IPS-18a (cell line): ENCODE results near the gene C14orf132.

Experiments used
- H3K27ac ChIP-seq: one replicate; pipeline ENCODE4 v1.5.1; 2013; ENCODE audit warnings: low read length
- H3K27me3 ChIP-seq: one replicate; pipeline ENCODE4 v1.6.1; 2013; ENCODE audit warnings: mild to moderate bottlenecking, low read length; ENCODE audit not compliant: control insufficient read depth, insufficient read depth
- H3K36me3 ChIP-seq: one replicate; pipeline ENCODE4 v1.6.1; 2013; ENCODE audit warnings: low read depth, low read length; ENCODE audit not compliant: control insufficient read depth
- H3K4me1 ChIP-seq: one replicate; pipeline ENCODE4 v1.6.1; 2013; ENCODE audit warnings: low read depth, low read length; ENCODE audit not compliant: control insufficient read depth
- H3K4me3 ChIP-seq: one replicate; pipeline ENCODE4 v1.5.1; 2013; ENCODE audit warnings: low read length
- H3K9ac ChIP-seq: one replicate; pipeline ENCODE4 v1.6.1; 2013; ENCODE audit warnings: mild to moderate bottlenecking, low read length, moderate library complexity
- H3K9me3 ChIP-seq: one replicate; pipeline ENCODE4 v1.6.1; 2013; ENCODE audit warnings: low read depth, low read length; ENCODE audit not compliant: control insufficient read depth

The C14orf132 gene

DNA sequence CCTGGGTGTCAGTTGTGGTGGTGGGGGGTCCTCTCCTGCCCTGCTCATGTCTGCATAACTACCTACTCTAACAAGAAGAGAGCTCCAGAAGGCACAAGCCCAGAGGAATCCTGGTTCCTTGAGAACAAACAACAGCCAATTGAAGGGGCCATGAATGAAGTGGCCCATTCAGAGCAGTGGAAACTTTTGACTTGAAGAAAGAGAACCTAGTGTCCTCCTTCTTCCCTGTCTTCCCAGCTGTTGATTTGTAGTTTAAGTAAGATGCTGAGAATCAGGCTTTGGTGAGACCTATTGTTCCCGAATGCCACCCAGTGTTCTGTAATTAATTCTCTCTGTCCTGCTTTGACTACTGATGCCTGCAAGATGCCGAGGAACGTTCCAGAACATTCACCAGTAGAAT lies 79.2 kb downstream of the C14orf132 start:
- H3K4me1 ChIP-seq: no peaks in the 10 kb centered on the region

DNA sequence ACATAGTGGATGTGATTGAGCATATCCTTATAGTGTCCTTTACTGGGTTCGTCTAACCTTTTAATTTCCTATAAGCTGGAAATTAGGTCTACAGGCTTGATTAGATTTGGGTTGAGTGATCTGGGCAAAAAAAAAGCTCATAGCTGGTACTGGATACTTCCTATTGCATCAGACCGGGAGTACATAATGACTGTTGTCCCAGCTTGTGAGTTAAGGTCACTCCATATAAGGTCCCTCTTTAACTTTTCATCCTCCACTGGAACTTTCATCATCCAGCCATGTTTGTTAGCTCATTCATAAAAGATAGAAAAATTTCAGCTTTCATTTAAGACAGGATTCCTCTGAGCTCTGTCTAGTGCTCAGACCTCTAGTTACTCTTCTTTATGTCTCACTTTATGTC lies 80.8 kb downstream of the C14orf132 start:
- no peak overlapping the region for H3K4me3 ChIP-seq
- H3K27ac ChIP-seq: no peak overlapping the region

More for the DNA sequence above, 79.2 kb downstream of the C14orf132 start:
- Histone ChIP-seq H3K27me3 (no peaks in the 10 kb centered on the region), H3K9ac (no peak overlapping the region), H3K4me3 (no peak overlapping the region), H3K36me3 (no peaks in the 10 kb centered on the region), H3K9me3 (peaks cover 11% of the 10 kb centered on the region), H3K27ac (no peak overlapping the region)

GRCh38 chr14:96120392-96120791 lies 81.2 kb downstream of the C14orf132 start:
- H3K27me3 ChIP-seq: no peaks in the 10 kb centered on the region
- no peaks in the 10 kb centered on the region for H3K36me3 ChIP-seq
- no peaks in the 10 kb centered on the region for H3K9me3 ChIP-seq
- H3K4me3 ChIP-seq: no peak overlapping the region
- H3K9ac ChIP-seq: no peak overlapping the region
- H3K27ac ChIP-seq: no peak overlapping the region
- no peaks in the 10 kb centered on the region for H3K4me1 ChIP-seq

More for the DNA sequence above, 80.8 kb downstream of the C14orf132 start:
- no peaks in the 10 kb centered on the region for H3K4me1 ChIP-seq
- no peak overlapping the region for H3K9ac ChIP-seq
- H3K9me3 ChIP-seq: no peaks in the 10 kb centered on the region
- no peaks in the 10 kb centered on the region for H3K36me3 ChIP-seq
- no peaks in the 10 kb centered on the region for H3K27me3 ChIP-seq

- Histone ChIP-seq H3K36me3 (no peaks in the 10 kb centered on the region), H3K4me1 (no peaks in the 10 kb centered on the region), H3K9ac (no peak overlapping the region), H3K4me3 (no peak overlapping the region), H3K27me3 (no peaks in the 10 kb centered on the region), H3K27ac (no peak overlapping the region), H3K9me3 (no peaks in the 10 kb centered on the region)
Observed at GRCh38 chr14:96120941-96121340, 81.8 kb downstream of the C14orf132 start.

DNA sequence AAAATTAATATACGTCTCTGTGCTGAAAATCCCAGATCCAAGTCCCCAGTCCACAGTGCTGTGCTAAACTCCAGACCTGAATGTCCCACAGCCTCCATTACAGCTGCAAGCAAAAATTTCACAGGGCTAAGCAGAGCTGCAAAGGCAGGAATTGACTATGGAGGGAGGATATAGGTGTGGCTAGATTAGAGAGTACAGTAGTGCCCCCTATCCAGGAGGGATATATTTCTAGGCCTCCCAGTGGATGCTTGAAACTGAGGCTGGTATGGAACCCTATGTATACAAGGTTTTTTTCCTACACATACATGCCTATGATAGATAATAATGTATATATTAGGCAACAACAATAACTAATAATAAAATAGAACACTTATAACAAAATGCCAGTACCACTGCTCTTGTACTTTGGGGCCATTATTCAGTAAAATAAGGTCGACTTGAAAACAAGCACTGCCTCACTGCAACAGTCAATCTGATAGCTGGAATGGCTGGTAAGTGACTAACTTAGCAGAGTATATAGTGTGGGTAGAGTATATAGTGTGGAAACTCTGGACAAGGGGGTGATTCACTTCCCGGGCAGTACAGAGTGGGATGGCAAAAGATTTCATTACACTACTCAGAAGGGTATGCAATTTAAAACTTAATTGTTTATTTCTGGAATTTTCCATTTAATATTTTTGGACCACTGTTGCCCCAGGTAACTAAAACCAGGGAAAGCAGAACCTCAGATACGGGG lies 82.7 kb downstream of the C14orf132 start:
- Histone ChIP-seq H3K27ac (no peak overlapping the region), H3K4me1 (no peaks in the 10 kb centered on the region), H3K9me3 (no peaks in the 10 kb centered on the region), H3K4me3 (no peak overlapping the region), H3K9ac (no peak overlapping the region), H3K36me3 (no peaks in the 10 kb centered on the region), H3K27me3 (no peaks in the 10 kb centered on the region)

DNA sequence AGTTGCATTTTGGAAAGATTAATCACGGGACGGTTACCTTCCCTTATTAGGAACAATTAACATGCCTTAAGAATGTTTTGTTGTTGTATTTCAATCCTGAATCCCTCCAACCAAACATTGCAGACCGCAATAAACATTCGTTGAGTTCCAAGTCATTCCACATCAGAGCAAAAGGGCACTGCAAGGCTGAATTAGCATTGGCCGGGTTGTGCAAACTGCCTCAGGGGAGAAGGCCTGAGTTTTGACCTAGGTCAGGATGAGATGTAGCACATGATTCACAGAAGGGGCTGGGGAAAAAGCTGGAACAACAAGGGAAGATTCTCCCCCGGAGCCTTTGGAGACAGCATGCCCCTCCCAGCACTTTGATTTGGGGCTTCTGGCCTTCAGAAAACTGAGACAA lies 83.3 kb downstream of the C14orf132 start:
- no peaks in the 10 kb centered on the region for H3K9me3 ChIP-seq
- H3K9ac ChIP-seq: no peak overlapping the region
- no peaks in the 10 kb centered on the region for H3K27me3 ChIP-seq
- no peak overlapping the region for H3K27ac ChIP-seq
- H3K4me1 ChIP-seq: no peaks in the 10 kb centered on the region
- H3K4me3 ChIP-seq: no peak overlapping the region
- H3K36me3 ChIP-seq: no peaks in the 10 kb centered on the region

- H3K9me3 ChIP-seq: no peaks in the 10 kb centered on the region
- H3K36me3 ChIP-seq: no peaks in the 10 kb centered on the region
- H3K4me3 ChIP-seq: no peak overlapping the region
- H3K9ac ChIP-seq: no peak overlapping the region
- H3K4me1 ChIP-seq: no peaks in the 10 kb centered on the region
- H3K27ac ChIP-seq: no peak overlapping the region
- no peaks in the 10 kb centered on the region for H3K27me3 ChIP-seq
Observed at GRCh38 chr14:96125536-96125935, 86.4 kb downstream of the C14orf132 start.

DNA sequence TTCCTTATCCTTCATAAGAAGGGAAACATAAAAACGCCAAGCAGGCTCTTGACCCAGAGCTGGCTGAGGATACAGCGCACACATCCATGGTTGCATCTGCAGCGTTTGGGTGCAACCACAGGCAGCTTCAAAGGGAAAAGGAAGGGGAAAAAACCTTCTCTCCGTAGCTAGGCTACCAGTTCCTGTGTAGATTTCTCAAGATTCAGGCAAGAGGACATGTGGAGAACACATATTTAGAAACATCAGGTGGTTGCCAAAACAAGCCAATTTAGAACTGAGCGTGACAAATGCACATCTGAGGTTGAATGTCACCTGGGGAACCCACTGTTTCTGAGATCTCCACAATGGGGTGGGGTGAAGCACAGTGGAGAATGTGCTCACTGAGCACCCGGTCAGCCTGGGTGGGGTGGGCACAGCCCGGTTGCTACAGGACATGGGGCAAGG lies 87.2 kb downstream of the C14orf132 start:
- no peak overlapping the region for H3K27ac ChIP-seq
- no peaks in the 10 kb centered on the region for H3K27me3 ChIP-seq
- H3K36me3 ChIP-seq: no peaks in the 10 kb centered on the region
- no peak overlapping the region for H3K9ac ChIP-seq
- no peaks in the 10 kb centered on the region for H3K9me3 ChIP-seq
- no peaks in the 10 kb centered on the region for H3K4me1 ChIP-seq
- no peak overlapping the region for H3K4me3 ChIP-seq

GRCh38 chr14:96126783-96127271 lies 87.7 kb downstream of the C14orf132 start:
- H3K27me3 ChIP-seq: no peaks in the 10 kb centered on the region
- H3K9ac ChIP-seq: no peak overlapping the region
- no peak overlapping the region for H3K27ac ChIP-seq
- no peaks in the 10 kb centered on the region for H3K36me3 ChIP-seq
- H3K4me3 ChIP-seq: no peak overlapping the region
- no peaks in the 10 kb centered on the region for H3K9me3 ChIP-seq
- no peaks in the 10 kb centered on the region for H3K4me1 ChIP-seq

- Histone ChIP-seq H3K4me1 (no peaks in the 10 kb centered on the region), H3K27ac (no peak overlapping the region), H3K4me3 (no peak overlapping the region), H3K9ac (no peak overlapping the region), H3K9me3 (no peaks in the 10 kb centered on the region), H3K36me3 (no peaks in the 10 kb centered on the region), H3K27me3 (no peaks in the 10 kb centered on the region)
Observed at GRCh38 chr14:96129128-96129736, 90.1 kb downstream of the C14orf132 start.

- Histone ChIP-seq H3K4me1 (no peaks in the 10 kb centered on the region), H3K27ac (no peak overlapping the region)
Observed at GRCh38 chr14:96130391-96130790, 91.2 kb downstream of the C14orf132 start.

DNA sequence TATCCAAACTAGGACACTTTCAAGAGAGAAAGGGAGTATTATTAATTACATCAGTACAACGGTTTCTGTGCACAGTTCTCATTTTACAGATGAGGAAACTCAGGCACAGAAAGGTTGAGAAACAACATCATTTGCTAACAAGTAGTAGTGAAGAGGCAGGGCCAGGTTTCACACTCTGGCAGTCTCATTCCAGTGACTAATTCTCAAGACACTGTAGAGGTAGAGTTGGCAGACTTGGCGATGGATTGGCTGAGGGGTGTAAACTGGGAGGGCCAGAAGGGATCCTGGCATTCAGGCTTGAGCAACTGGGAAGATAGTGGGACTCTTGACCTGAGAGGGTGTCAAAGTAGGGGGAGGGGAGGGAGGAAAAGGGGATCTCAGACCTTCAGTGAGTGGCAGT lies 91.7 kb downstream of the C14orf132 start:
- Histone ChIP-seq H3K9ac (no peak overlapping the region), H3K9me3 (no peaks in the 10 kb centered on the region), H3K27ac (no peak overlapping the region), H3K27me3 (no peaks in the 10 kb centered on the region), H3K4me1 (no peaks in the 10 kb centered on the region), H3K4me3 (no peak overlapping the region), H3K36me3 (no peaks in the 10 kb centered on the region)

More at GRCh38 chr14:96130391-96130790, 91.2 kb downstream of the C14orf132 start:
- Histone ChIP-seq H3K4me3 (no peak overlapping the region), H3K9ac (no peak overlapping the region), H3K9me3 (no peaks in the 10 kb centered on the region), H3K36me3 (no peaks in the 10 kb centered on the region), H3K27me3 (no peaks in the 10 kb centered on the region)
